Colon (tissue), 2 donors: ENCODE results near the gene SPATA33.
"Not testable (repeated sequence)": the region's sequence is repeated elsewhere in the genome, so short reads cannot be mapped to it uniquely, and the experiment has no call there.

Experiments used
- FAIRE-seq: peaks from 2 replicates; lab custom pipeline; 2012; peaks lifted over from hg19 to GRCh38; lab: Jason Lieb, UNC
- donor health status: control.
- donor health status: control.

The SPATA33 gene

GRCh38 chr16:89664238-89664637 lies 6.6 kb downstream of the SPATA33 start:
- not testable (repeated sequence) for FAIRE-seq

GRCh38 chr16:89667000-89667399 lies 9.4 kb downstream of the SPATA33 start:
- not testable (repeated sequence) for FAIRE-seq

GRCh38 chr16:89667633-89668032 lies 10.0 kb downstream of the SPATA33 start:
- FAIRE-seq = no peak

- no peak for FAIRE-seq
Measured at GRCh38 chr16:89668790-89669158, 11.1 kb downstream of the SPATA33 start.

GRCh38 chr16:89669755-89670154 lies 12.1 kb downstream of the SPATA33 start:
- FAIRE-seq = no peak

GRCh38 chr16:89670496-89671431 lies 13.1 kb downstream of the SPATA33 start:
- FAIRE-seq = no peak

- FAIRE-seq = not testable (repeated sequence)
Measured at GRCh38 chr16:89671565-89671964, 13.9 kb downstream of the SPATA33 start.

- no peak for FAIRE-seq
Measured at GRCh38 chr16:89672177-89672941, 14.7 kb downstream of the SPATA33 start.

GRCh38 chr16:89678258-89678657 lies 20.6 kb downstream of the SPATA33 start:
- FAIRE-seq = no peak

- FAIRE-seq = no peak
Measured at GRCh38 chr16:89685916-89686315, 28.3 kb downstream of the SPATA33 start.

GRCh38 chr16:89686520-89687091 lies 29.0 kb downstream of the SPATA33 start, which contains the start of gene CDK10:
Gene CDK10, plus strand, starts transcription at chr16:89686689. Its CDS starts 22 bp downstream, at chr16:89686711.
- no peak for FAIRE-seq

GRCh38 chr16:89687092-89687940 lies 29.7 kb downstream of the SPATA33 start:
- FAIRE-seq = no peak

GRCh38 chr16:89688395-89688794 lies 30.8 kb downstream of the SPATA33 start:
- FAIRE-seq = no peak

- FAIRE-seq = no peak
Measured at GRCh38 chr16:89689142-89689541, 31.5 kb downstream of the SPATA33 start.

GRCh38 chr16:89689621-89690020 lies 32.0 kb downstream of the SPATA33 start:
- FAIRE-seq = not testable (repeated sequence)

- FAIRE-seq = no peak
Measured at GRCh38 chr16:89690392-89690901, 32.8 kb downstream of the SPATA33 start.

- FAIRE-seq = no peak
Measured at GRCh38 chr16:89691231-89691985, 33.8 kb downstream of the SPATA33 start.

- no peak for FAIRE-seq
Measured at GRCh38 chr16:89691986-89692569, 34.4 kb downstream of the SPATA33 start.

GRCh38 chr16:89693289-89693731 lies 35.7 kb downstream of the SPATA33 start:
- FAIRE-seq = no peak
